NCI-H82 (cell line): ENCODE data around the gene NXF1.
"Not testable (repeated sequence)": the region's sequence is repeated elsewhere in the genome, so short reads cannot be mapped to it uniquely, and the experiment has no call there.

Experiments used
- DNase-seq: peaks from one replicate; lab custom pipeline; 2025; lab: John Stamatoyannopoulos, UW

NXF1 gene

DNA sequence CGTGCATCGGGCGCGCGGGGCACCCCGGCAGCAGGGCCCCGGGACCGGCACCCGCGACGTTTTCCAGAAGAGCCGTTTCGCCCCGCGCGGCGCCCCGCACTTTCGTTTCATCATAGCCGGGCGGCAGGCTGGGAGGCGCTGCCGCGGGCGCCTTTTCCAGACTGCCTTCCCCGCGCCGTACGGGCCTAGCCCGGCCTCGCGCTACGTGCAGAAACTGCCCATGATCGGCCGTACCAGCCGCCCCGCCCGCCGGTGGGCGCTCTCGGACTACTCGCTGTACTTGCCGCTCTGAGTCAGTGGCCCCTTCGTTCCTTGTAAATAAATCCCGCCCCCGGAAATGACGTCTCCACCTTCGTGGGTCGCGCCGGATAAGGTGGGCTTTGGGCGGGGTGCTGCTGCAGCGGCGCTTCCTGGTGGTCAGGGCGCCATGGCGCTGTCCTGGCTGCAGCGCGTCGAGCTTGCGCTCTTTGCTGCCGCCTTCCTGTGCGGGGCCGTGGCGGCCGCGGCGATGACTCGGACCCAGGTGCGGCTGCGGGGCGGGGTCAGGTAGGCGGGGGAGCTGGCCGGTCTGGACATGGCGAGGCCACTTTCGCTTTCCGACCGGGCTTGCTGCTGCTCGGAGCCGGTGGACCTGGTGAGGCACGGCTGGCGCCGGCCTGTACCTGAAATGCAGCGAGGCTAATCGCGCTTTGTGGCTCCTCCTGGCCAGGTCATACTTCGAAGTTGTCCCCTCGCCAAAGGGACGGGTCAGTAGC lies 18.1 kb downstream of the NXF1 start, which contains the start of gene TMEM179B:
TSS of gene TMEM179B (plus strand) at position 398 of the 755 bp plus-strand sequence. CDS start at position 428, 30 bp downstream.
- DNase-seq: peak; percentile 99

DNA sequence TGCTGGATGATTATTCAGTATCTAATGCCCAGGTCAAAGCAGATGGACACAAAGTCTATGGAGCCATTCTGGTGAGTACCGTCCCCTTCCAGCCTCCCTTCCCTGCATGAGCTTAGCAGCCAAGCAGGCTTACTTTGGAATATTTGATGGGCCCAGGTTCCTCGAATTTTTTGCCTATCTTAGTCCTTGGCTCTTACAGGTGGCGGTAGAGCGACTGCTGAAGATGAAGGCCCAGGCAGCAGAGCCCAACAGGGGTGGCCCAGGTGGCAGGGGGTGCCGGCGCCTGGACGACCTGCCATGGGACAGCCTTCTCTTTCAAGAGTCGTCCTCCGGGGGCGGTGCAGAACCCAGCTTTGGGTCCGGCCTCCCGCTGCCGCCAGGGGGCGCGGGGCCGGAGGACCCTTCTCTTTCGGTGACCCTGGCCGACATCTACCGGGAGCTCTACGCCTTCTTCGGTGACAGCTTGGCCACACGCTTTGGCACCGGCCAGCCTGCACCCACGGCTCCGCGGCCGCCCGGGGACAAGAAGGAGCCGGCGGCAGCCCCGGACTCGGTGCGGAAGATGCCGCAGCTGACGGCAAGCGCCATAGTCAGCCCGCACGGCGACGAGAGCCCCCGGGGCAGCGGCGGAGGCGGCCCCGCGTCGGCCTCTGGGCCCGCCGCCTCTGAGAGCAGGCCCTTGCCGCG lies 18.8 kb downstream of the NXF1 start:
- DNase-seq: peak; percentile 87

GRCh38 chr11:62782753-62783152 lies 22.5 kb downstream of the NXF1 start:
- DNase-seq: no peak

- no peak for DNase-seq
Observed at GRCh38 chr11:62778441-62778840, 26.8 kb downstream of the NXF1 start.

DNA sequence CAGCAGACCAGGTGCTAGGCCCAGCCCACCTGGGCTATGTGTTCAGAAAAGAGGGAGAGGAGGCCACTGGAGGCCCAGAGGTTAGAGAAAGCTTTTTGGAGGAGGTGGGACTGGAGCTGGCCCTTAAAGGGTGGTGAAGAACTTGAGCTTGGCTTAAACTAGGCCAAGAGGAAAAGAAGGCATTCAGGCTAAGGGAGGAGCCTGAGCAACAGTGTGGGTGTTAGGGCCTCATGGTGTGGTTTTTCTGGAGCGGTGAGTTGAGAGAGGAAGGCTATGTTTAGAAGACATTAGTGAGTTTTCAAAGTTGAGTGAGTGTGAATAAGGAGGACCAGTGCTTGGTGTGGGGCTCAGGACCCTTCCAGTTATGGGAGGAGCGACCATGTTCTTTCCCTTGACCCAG lies 27.9 kb downstream of the NXF1 start:
- no peak for DNase-seq

DNA sequence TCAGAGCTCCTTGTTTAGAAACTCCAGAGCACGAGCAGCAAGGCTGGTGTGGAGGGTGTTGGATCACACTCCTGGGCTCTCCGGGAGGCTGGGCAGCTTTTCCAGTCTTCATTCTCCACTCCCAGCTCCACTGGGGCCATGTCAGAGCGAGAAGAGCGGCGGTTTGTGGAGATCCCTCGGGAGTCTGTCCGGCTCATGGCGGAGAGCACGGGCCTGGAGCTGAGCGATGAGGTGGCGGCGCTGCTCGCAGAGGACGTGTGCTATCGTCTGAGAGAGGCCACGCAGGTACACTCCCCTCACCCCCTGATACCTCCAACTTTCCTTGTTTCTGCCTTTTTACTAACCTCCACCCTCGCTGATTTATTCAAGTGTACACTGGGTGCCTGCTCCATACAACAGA lies 29.6 kb downstream of the NXF1 start:
- no peak for DNase-seq

- no peak for DNase-seq
Observed at GRCh38 chr11:62774407-62774806, 30.8 kb downstream of the NXF1 start.

GRCh38 chr11:62771144-62772021 lies 33.9 kb downstream of the NXF1 start, which contains the start of gene TAF6L:
TSS of gene TAF6L (plus strand) at chr11:62771396. CDS start at chr11:62775784, 4,388 bp downstream.
- DNase-seq: peak; percentile 99

GRCh38 chr11:62770778-62771143 lies 34.5 kb downstream of the NXF1 start:
- peak; percentile 58 for DNase-seq

DNA sequence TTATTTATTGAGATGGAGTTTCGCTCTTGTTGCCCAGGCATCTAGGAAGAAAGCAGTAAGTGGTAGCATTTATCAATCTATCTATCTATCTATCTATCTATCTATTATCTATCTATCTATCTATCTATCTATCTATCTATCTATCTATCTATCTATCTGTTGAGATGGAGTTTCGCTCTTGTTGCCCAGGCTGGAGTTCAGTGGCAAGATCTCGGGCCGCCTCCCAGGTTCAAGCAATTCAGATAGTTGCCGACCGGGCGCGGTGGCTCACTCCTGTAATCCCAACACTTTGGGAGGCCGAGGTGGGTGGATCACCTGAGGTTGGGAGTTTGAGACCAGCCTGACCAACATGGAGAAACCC lies 44.4 kb downstream of the NXF1 start:
- DNase-seq: peak; percentile 21

GRCh38 chr11:62757846-62758788 lies 47.1 kb downstream of the NXF1 start:
- no peak for DNase-seq

- no peak for DNase-seq
Observed at GRCh38 chr11:62755086-62755615, 50.1 kb downstream of the NXF1 start.

GRCh38 chr11:62753736-62754603 lies 51.3 kb downstream of the NXF1 start, which contains the start of gene ZBTB3:
TSS of gene ZBTB3 (minus strand) at chr11:62754160. CDS start at chr11:62753664, 496 bp downstream.
- peak; percentile 99 for DNase-seq

DNA sequence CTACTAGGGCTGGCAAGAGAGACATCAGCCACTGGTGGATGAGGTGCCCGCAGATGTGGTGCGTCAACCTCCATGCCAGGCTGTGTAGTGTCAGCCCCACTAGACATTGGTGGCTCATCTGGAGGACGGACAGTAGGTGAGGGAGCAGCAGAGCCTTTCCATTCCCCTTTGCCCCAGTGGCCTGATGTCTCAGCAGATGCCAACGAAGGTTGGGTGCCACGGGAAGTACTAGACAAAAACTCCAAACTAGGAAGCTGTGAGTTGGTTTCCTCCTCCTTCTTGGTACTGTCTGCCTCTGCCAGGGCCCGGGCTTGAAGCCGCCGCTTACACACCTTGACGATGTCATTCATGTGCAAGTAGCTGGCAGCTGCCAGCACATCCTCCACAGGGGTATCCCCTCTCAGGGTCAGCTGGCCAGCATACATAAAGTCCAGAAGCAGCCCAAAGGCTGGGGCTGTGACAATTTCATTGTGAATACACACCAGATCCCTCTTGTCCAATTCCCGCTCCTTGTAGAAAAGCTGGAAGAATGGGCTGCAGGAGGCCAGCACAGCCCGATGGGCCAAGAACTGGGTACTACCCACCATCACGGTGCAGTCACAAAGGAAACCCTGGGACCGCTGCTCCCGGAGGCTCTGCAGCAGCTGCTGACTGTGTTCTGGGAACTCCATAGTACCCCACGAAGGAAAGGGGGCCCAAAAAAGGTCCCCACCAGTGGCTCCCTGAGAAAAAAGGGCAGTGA lies 52.1 kb downstream of the NXF1 start:
- no peak for DNase-seq

- DNase-seq: no peak
Observed at GRCh38 chr11:62752177-62752785, 53.0 kb downstream of the NXF1 start.

GRCh38 chr11:62749931-62750330 lies 55.3 kb downstream of the NXF1 start:
- DNase-seq: not testable (repeated sequence)

- no peak for DNase-seq
Observed at GRCh38 chr11:62747475-62748160, 57.6 kb downstream of the NXF1 start.
